Sigmoid colon (tissue), 7 donors: Measurements from ENCODE around the gene SCRN1. TPM values are rescaled to one million over a fixed set of nuclear protein-coding genes. Genes with fewer than 3 reads are reported as not detected.
A peak's percentile ranks its signal among the peaks of the same experiment; 100 is the strongest.

Experiments used
- DNase-seq: peaks from one replicate; pipeline ENCODE4 v3.0.0-alpha.2; 2019
- H3K27ac ChIP-seq, 4 donors: fragments of 200-600 bp; sonication (generic); one replicate each; pipeline ENCODE4 v1.5.1; 2016 to 2019; ENCODE audit warnings: mild to moderate bottlenecking in 1 of 4
- H3K27me3 ChIP-seq, 3 donors: fragments of 200-600 bp; sonication (generic); one replicate each; pipeline ENCODE4 v1.5.1; 2019; ENCODE audit warnings: mild to moderate bottlenecking in 1 of 3
- H3K36me3 ChIP-seq, 4 donors: fragments of 200-600 bp; sonication (generic); one replicate each; pipeline ENCODE4 v1.5.1; 2016 to 2019
- H3K4me1 ChIP-seq, 4 donors: fragments of 200-600 bp; sonication (generic); one replicate each; pipeline ENCODE4 v1.5.1; 2017 to 2019
- H3K4me3 ChIP-seq, 4 donors: fragments of 200-600 bp; sonication (generic); one replicate each; pipeline ENCODE4 v1.5.1; 2017 to 2019; ENCODE audit warnings: mild to moderate bottlenecking in 2 of 4, moderate library complexity in 1 of 4
- H3K9me3 ChIP-seq, 4 donors: fragments of 200-600 bp in 3 of 4; sonication (generic) in 3 of 4; one replicate each; pipeline versions ENCODE4 v1.5.1 to v1.6.1; 2013 to 2019
- CTCF ChIP-seq, 4 experiments: fragments of 450-650 bp in 3 of 4; fragments of 200-600 bp in 1 of 4; IDR thresholded peaks; one replicate each; pipeline ENCODE4 v1.5.1; 2016 to 2019; ENCODE audit warnings: antibody characterized with exemption in 4 of 4, mild to moderate bottlenecking in 3 of 4, moderate library complexity in 2 of 4
- EP300 ChIP-seq, 4 donors: sonication (generic); formaldehyde crosslinking; IDR thresholded peaks; one replicate each; pipeline ENCODE4 v1.6.1; 2017; ENCODE audit warnings: antibody characterized with exemption in 4 of 4
- POLR2A ChIP-seq, 2 donors: fragments of 450-650 bp; IDR thresholded peaks; one replicate each; pipeline ENCODE4 v1.6.1; 2016; ENCODE audit warnings: antibody characterized with exemption in 2 of 2, mild to moderate bottlenecking in 2 of 2, moderate library complexity in 2 of 2
- POLR2AphosphoS5 ChIP-seq, 4 donors: sonication (generic); formaldehyde crosslinking; IDR thresholded peaks; one replicate each; pipeline ENCODE4 v1.6.1; 2017; ENCODE audit warnings: antibody characterized with exemption in 4 of 4
- whole genome bisulfite sequencing, 2 donors: extraction: QIAGEN DNeasy Blood & Tissue Kit; methylation state at CpG; one replicate each; pipeline ENCODE4 v1.1.7; 2013; 5-methylcytosine and 5-hydroxymethylcytosine counted together
- intact Hi-C: fragments of 100-400 bp; cut with DNase I; formaldehyde crosslinking; loops from one replicate; pipeline ENCODE4 v1.15.1; 2023
- polyA plus RNA-seq, 3 donors: library from polyadenylated mRNA; stranded (reverse); fragments of 200-250 nt; gene quantifications; one replicate each; pipeline ENCODE4 v1.2.3, GENCODE V29; 2013
- total RNA-seq, 4 donors: library from RNA; depleted of rRNA; stranded (reverse); fragments of >200 nt; gene quantifications; one replicate each; pipeline ENCODE4 v1.1.0, GENCODE V29; 2016
- donor health status: healthy with polysubstance abuse.
- donor health status: Bipolar disorder and iron deficiency.
- donor health status: healthy.

Gene SCRN1
- total and polyA plus RNA-seq, 7 donors: 5.1 to 55.0 (median 44.5) TPM

GRCh38 chr7:29884399-29885272 is 105.0 kb downstream of the SCRN1 start:
- peak overlapping the region in 3 of 4 donors; percentile 30 to 38 (median 34) for H3K4me3 ChIP-seq
- H3K27ac ChIP-seq: no peak overlapping the region
- no peaks in the 10 kb centered on the region for H3K9me3 ChIP-seq
- TF ChIP-seq POLR2AphosphoS5 (IDR thresholded peaks at IDR 0.05) (no peak), CTCF (IDR thresholded peaks at IDR 0.05) (no peak), POLR2A (IDR thresholded peaks at IDR 0.05) (no peak), EP300 (IDR thresholded peaks at IDR 0.05) (no peak)
- H3K27me3 ChIP-seq: peaks cover 0 to 14% (median 4%) of the 10 kb centered on the region in 3 donors
- WGBS, 2 donors: 28 to 39% methylated on average over 28 of the region's 28 CpGs
- no peak for DNase-seq
- H3K36me3 ChIP-seq: no peaks in the 10 kb centered on the region
- H3K4me1 ChIP-seq: peaks cover 0 to 19% (median 10%) of the 10 kb centered on the region in 4 donors
- intact Hi-C loops: no loop called here

- DNase-seq: no peak
- H3K27me3 ChIP-seq: peaks cover 0 to 14% (median 4%) of the 10 kb centered on the region in 3 donors
- no peaks in the 10 kb centered on the region for H3K9me3 ChIP-seq
- intact Hi-C loops: no loop called here
- H3K4me1 ChIP-seq: peaks cover 0 to 17% (median 10%) of the 10 kb centered on the region in 4 donors
- no peaks in the 10 kb centered on the region for H3K36me3 ChIP-seq
- peak overlapping the region in 3 of 4 donors; percentile 30 to 38 (median 34) for H3K4me3 ChIP-seq
- H3K27ac ChIP-seq: no peak overlapping the region
- TF ChIP-seq CTCF (IDR thresholded peaks at IDR 0.05) (no peak), POLR2A (IDR thresholded peaks at IDR 0.05) (no peak), EP300 (IDR thresholded peaks at IDR 0.05) (no peak), POLR2AphosphoS5 (IDR thresholded peaks at IDR 0.05) (no peak)
- 24% methylated on average over 45 to 46 of the region's 46 CpGs for WGBS, 2 donors
Observed at GRCh38 chr7:29883462-29884398, 105.9 kb downstream of the SCRN1 start.

GRCh38 chr7:29882481-29882880 is 107.1 kb downstream of the SCRN1 start:
- no peak overlapping the region for H3K27ac ChIP-seq
- TF ChIP-seq EP300 (IDR thresholded peaks at IDR 0.05) (no peak), CTCF (IDR thresholded peaks at IDR 0.05) (no peak), POLR2AphosphoS5 (IDR thresholded peaks at IDR 0.05) (no peak), POLR2A (IDR thresholded peaks at IDR 0.05) (no peak)
- intact Hi-C loops: no loop called here
- WGBS, 2 donors: 89 to 92% methylated on average over 1 of the region's 1 CpG
- no peak for DNase-seq
- H3K27me3 ChIP-seq: peaks cover 0 to 14% (median 4%) of the 10 kb centered on the region in 3 donors
- H3K4me3 ChIP-seq: no peak overlapping the region
- H3K9me3 ChIP-seq: no peaks in the 10 kb centered on the region
- H3K4me1 ChIP-seq: peaks cover 0 to 17% (median 9%) of the 10 kb centered on the region in 4 donors
- H3K36me3 ChIP-seq: no peaks in the 10 kb centered on the region

GRCh38 chr7:29881724-29882123 is 107.9 kb downstream of the SCRN1 start:
- Histone ChIP-seq H3K9me3 (no peaks in the 10 kb centered on the region), H3K36me3 (no peaks in the 10 kb centered on the region), H3K27me3 (peaks cover 0 to 14% (median 4%) of the 10 kb centered on the region in 3 donors), H3K4me3 (no peak overlapping the region), H3K27ac (no peak overlapping the region), H3K4me1 (peaks cover 0 to 17% (median 9%) of the 10 kb centered on the region in 4 donors)
- intact Hi-C loops: no loop called here
- TF ChIP-seq POLR2AphosphoS5 (IDR thresholded peaks at IDR 0.05) (no peak), CTCF (IDR thresholded peaks at IDR 0.05) (no peak), POLR2A (IDR thresholded peaks at IDR 0.05) (no peak), EP300 (IDR thresholded peaks at IDR 0.05) (no peak)
- 91% methylated on average over 7 of the region's 7 CpGs for WGBS, 2 donors
- DNase-seq: no peak
